NCI-H1048 (cell line): ENCODE measurements around the gene PTPRN2.

Source experiments
- DNase-seq: peaks from one replicate; lab custom pipeline; 2025; lab: John Stamatoyannopoulos, UW

PTPRN2 gene

GRCh38 chr7:157817944-157818700, 769.5 kb downstream of the PTPRN2 start:
- no peak for DNase-seq

GRCh38 chr7:157817433-157817832, 770.2 kb downstream of the PTPRN2 start:
- DNase-seq: no peak

GRCh38 chr7:157816526-157817250, 770.9 kb downstream of the PTPRN2 start:
- DNase-seq: no peak

GRCh38 chr7:157816086-157816485, 771.5 kb downstream of the PTPRN2 start:
- no peak for DNase-seq

GRCh38 chr7:157815706-157816022, 772.0 kb downstream of the PTPRN2 start:
- DNase-seq: no peak

GRCh38 chr7:157814931-157815705, 772.5 kb downstream of the PTPRN2 start:
- DNase-seq: no peak

- DNase-seq: no peak
Observed at GRCh38 chr7:157813741-157814661, 773.6 kb downstream of the PTPRN2 start.

GRCh38 chr7:157813053-157813452, 774.6 kb downstream of the PTPRN2 start:
- no peak for DNase-seq

GRCh38 chr7:157811946-157812345, 775.7 kb downstream of the PTPRN2 start:
- DNase-seq: no peak

GRCh38 chr7:157809863-157810851, 777.5 kb downstream of the PTPRN2 start:
- DNase-seq: no peak

- no peak for DNase-seq
Observed at GRCh38 chr7:157809154-157809862, 778.3 kb downstream of the PTPRN2 start.

GRCh38 chr7:157808042-157808441, 779.6 kb downstream of the PTPRN2 start:
- DNase-seq: no peak

- DNase-seq: no peak
Observed at GRCh38 chr7:157807510-157807909, 780.1 kb downstream of the PTPRN2 start.

- no peak for DNase-seq
Observed at GRCh38 chr7:157806711-157807110, 780.9 kb downstream of the PTPRN2 start.

GRCh38 chr7:157805713-157806112, 781.9 kb downstream of the PTPRN2 start:
- no peak for DNase-seq

GRCh38 chr7:157803906-157804305, 783.7 kb downstream of the PTPRN2 start:
- DNase-seq: no peak

GRCh38 chr7:157801971-157802675, 785.5 kb downstream of the PTPRN2 start:
- no peak for DNase-seq

- no peak for DNase-seq
Observed at GRCh38 chr7:157801113-157801512, 786.5 kb downstream of the PTPRN2 start.

- DNase-seq: no peak
Observed at GRCh38 chr7:157800281-157800680, 787.3 kb downstream of the PTPRN2 start.
